GM19025 (cell line): ENCODE results near the gene SNRNP70.
"Not testable (repeated sequence)": the region's sequence is repeated elsewhere in the genome, so short reads cannot be mapped to it uniquely, and the experiment has no call there.

Experiments used
- ATAC-seq: cut with Tn5 transposase; IDR thresholded peaks from one replicate; pipeline ENCODE4 v1.9.1; 2021; ENCODE audit warnings: mild to moderate bottlenecking, low read depth, moderate library complexity; ENCODE audit not compliant: unreplicated experiment

SNRNP70 gene

DNA sequence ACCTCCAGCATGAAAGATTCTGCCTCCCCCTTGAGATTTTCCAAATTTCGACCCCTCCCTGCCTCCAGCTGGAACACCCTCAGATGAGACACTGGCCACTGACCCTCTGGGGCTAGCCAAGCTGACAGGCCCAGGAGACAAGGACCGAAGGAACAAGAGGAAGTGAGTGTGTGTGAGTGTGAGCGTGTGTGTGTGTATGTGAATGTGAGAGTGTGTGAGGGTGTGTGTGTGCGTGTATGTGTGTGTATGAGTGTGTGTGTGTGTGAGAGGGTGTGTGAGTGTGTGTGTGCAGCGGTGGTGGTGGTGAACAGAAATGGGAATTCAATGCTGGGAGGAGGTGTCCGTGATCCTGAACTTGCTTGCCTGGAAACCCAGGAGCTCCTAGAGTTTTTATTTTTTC lies 56.1 kb downstream of the SNRNP70 start:
- no peak for ATAC-seq

GRCh38 chr19:49142866-49143335 lies 57.6 kb downstream of the SNRNP70 start:
- no peak for ATAC-seq

DNA sequence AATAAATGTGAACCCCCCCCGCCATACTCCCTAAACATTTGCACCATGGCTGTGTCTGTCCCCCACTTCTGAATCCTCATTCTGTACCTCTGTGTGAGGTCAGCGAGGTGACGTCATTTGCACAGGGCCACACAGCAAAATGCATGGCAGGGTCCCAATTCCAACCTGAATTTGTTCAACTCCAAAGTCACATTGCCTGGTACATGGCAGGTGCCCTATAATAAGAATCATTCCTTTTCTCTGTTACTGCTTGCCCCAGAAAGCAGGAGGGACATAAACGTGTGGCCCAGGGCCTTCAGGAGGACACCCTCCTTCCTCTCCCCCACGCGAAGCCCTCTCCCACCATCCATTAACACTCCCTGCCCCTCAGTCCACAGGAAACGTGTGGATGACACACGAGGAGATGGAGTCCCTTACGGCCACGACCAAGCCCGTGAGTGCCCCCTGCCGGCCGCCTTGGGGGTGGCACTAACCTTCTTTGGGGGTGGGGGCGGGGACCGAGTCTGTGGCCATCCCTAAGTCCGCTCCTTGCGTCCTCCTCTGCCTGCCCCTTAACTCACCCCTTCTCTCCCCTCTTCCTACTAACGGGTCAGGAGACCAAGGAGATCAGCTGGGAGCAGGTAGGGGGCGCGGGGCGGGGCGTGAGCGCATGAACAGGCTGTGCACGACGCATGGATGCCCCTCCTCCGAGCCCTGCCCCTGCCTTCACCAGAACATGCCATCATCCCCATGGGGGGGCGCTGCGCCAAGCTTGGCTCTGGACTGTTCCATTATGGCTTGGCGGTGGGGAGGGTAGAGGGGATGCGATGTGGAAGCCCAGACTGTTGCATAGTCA lies 60.5 kb downstream of the SNRNP70 start:
- ATAC-seq, result no peak

DNA sequence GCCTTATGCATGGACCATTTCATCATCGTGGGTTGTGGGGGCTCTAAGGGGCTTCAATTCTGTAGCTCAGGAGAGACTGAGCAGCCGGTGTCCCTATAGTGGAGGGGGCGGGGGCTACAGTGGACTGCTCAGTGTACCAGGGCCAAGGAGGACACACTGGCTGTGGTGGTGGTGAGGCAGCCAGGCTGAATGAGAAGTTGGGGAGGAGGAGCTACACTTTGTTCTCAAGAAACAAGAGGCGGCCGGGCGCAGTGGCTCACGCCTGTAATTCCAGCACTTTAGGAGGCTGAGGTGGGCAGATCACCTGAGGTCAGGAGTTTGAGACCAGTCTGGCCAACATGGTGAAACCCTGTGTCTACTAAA lies 61.1 kb downstream of the SNRNP70 start:
- not testable (repeated sequence) for ATAC-seq

DNA sequence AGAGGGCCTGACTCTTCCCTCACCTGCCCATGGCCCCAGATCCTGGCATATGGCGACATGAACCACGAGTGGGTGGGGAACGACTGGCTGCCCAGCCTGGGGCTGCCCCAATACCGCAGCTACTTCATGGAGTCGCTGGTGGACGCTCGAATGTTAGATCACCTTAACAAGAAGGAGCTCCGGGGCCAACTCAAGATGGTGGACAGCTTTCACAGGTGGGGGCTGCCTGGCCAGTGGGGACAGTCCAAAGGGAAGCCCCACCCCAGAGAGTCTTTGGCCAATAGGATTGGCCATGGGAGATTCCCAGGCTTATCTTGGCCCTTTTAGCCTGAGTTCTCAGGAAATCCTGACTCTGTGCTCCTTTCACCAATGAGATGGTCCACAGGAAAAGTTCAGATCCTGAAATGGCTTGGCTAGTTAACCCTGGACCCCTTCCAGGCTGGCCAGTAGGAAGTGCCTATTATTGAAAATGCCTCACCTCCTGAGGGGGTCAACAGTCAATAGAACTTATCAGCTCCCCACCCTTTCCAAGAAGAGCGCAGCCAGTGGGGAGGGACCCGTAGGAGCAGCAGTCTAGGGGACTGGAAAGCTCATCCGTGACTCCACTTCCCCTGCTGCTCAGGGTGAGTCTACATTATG lies 62.9 kb downstream of the SNRNP70 start:
- no peak for ATAC-seq

DNA sequence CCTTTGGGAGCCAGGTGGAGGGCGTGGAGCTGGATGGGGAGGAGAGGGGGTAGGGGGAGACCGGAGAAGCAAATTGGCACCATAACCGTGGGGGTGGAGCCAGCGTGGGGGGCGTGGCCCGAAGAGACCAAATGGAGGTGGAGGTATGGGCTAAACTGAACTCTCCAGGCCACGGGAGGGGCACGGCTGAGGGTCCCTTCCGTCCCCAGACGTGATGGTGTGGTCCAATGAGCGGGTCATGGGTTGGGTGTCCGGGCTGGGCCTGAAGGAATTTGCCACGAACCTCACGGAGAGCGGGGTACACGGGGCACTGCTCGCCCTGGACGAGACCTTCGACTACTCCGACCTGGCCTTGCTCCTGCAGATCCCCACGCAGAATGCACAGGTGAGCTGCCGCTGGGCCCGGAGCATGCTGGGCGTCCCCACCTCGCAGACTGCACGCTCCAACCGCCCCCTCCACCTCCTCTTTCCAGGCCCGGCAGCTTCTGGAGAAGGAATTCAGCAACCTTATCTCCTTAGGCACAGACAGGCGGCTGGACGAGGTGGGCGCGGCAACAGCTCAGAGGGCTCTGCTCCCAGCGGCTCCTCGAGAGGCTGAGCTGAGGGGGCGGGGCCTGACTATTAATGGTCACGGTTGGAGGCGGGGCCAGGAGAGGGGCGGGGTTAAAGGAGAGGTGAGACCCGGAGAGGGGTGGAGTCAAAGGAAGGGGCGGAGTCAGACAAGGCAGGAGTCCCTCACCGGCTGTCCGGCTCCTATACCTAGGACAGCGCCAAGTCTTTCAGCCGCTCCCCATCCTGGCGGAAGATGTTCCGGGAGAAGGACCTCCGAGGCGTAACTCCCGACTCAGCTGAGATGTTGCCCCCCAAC lies 63.8 kb downstream of the SNRNP70 start:
- ATAC-seq, result no peak

DNA sequence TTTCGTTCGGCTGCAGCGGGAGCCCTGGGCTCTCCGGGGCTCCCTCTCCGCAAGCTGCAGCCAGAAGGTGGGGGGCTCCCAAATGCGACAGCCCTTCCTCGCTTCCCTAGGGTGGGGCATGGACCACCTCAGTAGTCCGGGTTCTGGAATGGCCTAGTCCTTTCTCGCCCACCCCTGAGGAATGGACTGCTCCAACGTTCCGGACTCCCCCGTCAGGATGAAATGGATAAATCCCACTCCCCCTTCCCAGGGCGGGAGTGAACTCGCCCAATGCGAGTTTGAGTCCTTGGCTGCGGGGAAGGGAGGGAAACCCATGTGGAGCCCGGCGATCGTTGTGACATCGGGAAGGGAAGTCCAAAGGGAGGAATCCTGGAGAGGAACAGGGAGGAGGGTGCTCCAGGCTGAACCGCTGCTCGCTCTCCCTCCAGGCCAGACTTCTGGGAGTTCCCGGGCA lies 64.4 kb downstream of the SNRNP70 start:
- no peak for ATAC-seq

- ATAC-seq, result no peak
Observed at GRCh38 chr19:49150106-49150943, 65.1 kb downstream of the SNRNP70 start.

DNA sequence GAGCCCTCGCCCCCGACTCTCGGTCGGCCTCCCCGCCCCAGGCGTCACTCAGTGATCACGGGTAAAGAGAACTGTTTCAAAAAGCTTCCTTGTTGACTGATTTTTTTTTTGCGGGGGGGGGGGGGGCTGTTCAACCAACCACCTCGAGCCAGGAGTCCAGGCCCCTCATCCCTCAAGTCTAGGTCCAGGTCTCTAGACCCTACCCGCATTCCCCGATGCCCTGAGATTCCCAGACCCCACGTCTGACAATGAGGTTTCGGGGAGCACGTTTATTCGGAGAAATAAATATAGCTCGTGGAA lies 65.6 kb downstream of the SNRNP70 start:
- ATAC-seq, result no peak

GRCh38 chr19:49151267-49152118 lies 66.2 kb downstream of the SNRNP70 start:
- ATAC-seq, result no peak

DNA sequence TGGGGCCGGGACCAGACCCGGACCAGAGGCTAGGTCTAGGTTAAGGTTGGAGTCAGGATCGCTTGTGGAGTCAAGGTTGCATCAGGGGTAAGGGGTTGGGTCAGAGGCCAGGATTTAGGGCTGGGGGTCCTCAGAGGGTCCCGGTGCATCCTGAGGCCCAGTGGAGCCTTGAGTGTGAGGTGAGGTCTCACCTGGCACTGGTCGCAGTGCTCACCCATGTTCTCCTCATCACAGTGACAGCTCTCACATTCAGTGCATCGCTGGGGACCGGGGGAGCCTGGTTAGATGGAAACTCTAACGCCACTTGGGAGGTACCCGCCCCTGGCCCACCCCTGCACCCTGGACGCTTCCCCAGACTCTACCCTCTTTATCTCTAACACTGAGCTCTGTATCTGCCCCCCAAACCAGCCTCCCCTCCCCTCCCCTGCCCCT lies 66.9 kb downstream of the SNRNP70 start:
- ATAC-seq, result no peak

DNA sequence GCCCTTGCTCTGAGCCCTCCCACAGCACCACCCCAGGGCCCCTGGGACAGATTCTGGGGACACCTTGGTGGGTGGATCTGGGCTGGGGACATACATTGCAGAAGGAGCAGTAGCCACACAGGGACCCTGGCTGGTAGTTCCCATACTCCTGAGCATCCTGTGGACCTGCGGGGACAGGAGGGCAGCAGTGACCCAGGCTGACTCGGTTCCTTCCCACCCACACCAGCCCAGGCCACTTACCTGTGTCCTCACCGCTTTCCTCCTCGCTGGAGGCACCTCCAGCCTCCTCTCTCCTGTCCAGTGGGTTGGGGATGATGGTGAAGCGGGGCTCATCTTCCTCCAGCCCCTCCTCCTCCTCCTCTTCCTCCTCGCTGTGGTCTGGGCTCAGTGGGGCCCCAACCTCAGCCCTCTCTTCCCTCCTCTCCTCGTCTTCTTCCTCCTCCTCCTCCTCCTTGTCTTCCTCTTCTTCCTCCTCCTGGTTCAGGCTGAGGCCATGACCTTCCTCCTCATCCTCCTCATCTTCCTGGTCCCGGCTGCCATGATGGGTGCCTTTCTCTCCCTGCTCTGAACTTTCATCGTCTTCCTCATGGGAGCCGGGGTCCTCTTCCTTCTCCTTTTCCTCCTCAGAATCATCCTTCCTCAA lies 68.0 kb downstream of the SNRNP70 start:
- no peak for ATAC-seq

DNA sequence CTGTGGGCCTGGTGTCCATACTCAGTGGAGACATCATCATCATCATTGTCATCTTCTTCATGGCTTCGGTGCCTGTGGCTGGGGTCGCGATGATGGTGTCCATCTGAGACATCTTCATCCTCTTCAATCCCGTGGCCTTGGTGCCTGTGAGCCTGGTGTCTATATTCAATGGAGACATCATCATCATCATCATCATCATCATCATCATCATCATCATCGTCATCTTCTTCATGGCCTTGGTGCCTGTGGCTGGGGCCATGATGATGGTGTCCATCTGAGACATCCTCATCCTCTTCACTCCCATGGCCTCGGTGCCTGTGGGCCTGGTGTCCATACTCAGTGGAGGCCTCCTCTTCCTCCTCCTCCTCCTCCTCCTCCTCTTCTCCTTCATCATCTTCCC lies 69.0 kb downstream of the SNRNP70 start:
- no peak for ATAC-seq

- ATAC-seq, result no peak
Observed at GRCh38 chr19:49155005-49155819, 70.0 kb downstream of the SNRNP70 start, which contains the start of gene HRC. HRC (minus strand) TSS chr19:49155396; CDS start chr19:49155237, 159 bp downstream.

- no peak for ATAC-seq
Observed at GRCh38 chr19:49155820-49156346, 70.6 kb downstream of the SNRNP70 start.

- no peak for ATAC-seq
Observed at GRCh38 chr19:49157445-49158224, 72.4 kb downstream of the SNRNP70 start, which contains the start of gene TRPM4. TRPM4 (plus strand) TSS chr19:49157792; CDS start chr19:49157867, 75 bp downstream.
